SH-SY5Y (cell line): ENCODE data around the gene PIK3CD.

Source experiments
- GATA2 ChIP-seq: IDR thresholded peaks from 2 replicates; pipeline ENCODE4 v1.6.1; 2011; ENCODE audit warnings: mild to moderate bottlenecking, low read depth, low read length
- GATA3 ChIP-seq: IDR thresholded peaks from 2 replicates; pipeline ENCODE4 v1.6.1; 2011; ENCODE audit warnings: low read depth, mild to moderate bottlenecking, low read length, moderate library complexity

DNA sequence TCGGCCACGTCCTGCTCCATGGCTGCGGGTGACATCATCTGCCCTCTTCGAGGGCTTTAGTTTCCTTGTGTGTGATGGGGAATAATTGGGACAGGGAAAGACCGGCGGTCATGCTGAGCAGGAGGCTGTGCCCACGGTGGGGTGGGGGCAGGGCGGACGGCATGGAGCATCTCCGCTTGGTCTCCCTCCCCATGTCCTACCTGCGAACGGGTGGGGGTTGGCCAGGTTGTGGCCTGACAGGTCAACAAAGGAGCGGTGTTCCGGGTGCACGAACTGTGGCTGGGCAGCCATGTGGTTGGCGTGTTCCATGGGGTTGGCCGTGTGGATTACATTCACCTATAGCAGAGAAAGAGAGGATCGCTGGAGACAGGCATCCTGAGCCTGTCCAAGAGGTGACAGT is 80.0 kb downstream of the PIK3CD start:
- no peak for TF ChIP-seq GATA2
- TF ChIP-seq GATA3 = no peak
